Common myeloid progenitor, CD34-positive (primary cell): ENCODE data around the gene RNLS.
"Not testable (repeated sequence)": the region's sequence is repeated elsewhere in the genome, so short reads cannot be mapped to it uniquely, and the experiment has no call there.

Source experiments
- CTCF ChIA-PET: fragments of 350-600 bp; sonication (Branson Sonifier 250); formaldehyde crosslinking; loops from one replicate; lab custom pipeline; 2021; ENCODE audit warnings: antibody characterized with exemption; lab: Charles Lee
- POLR2A ChIA-PET: fragments of 350-600 bp; sonication (Branson Sonifier 250); formaldehyde crosslinking; loops from one replicate; lab custom pipeline; 2021; ENCODE audit warnings: antibody characterized with exemption; lab: Charles Lee
- DNase-seq, 3 donors: peaks; one replicate each; pipeline versions ENCODE4 v3.0.0 to v3.0.0-alpha.2; 2013
- H3K27ac ChIP-seq, 2 experiments: 1 replicate in 1 of 2; 2 replicates in 1 of 2; pipeline ENCODE4 v1.7.0; 2013; ENCODE audit warnings: inconsistent platforms in 2 of 2, low read length in 2 of 2, mild to moderate bottlenecking in 2 of 2, low read depth in 1 of 2, moderate library complexity in 1 of 2; ENCODE audit not compliant: severe bottlenecking in 2 of 2, insufficient read depth in 1 of 2, poor library complexity in 1 of 2
- H3K27me3 ChIP-seq, 5 experiments: replicated peaks in 2 of 5; 1 replicate in 3 of 5; 2 replicates in 2 of 5; pipeline versions ENCODE4 v1.6.1 to v1.7.0; 2013; ENCODE audit warnings: low read length in 4 of 5, mild to moderate bottlenecking in 2 of 5, moderate library complexity in 2 of 5, inconsistent platforms in 1 of 5; ENCODE audit not compliant: insufficient read depth in 5 of 5, control insufficient read depth in 4 of 5
- H3K36me3 ChIP-seq, 4 experiments: 1 replicate in 2 of 4; 2 replicates in 2 of 4; pipeline versions ENCODE4 v1.6.1 to v1.7.0; 2013; ENCODE audit warnings: low read length in 3 of 4, control low read depth in 1 of 4, mild to moderate bottlenecking in 1 of 4; ENCODE audit not compliant: control insufficient read depth in 4 of 4, insufficient read depth in 4 of 4
- H3K4me1 ChIP-seq, 4 experiments: 1 replicate in 3 of 4; 2 replicates in 1 of 4; pipeline versions ENCODE4 v1.6.1 to v1.7.1; 2013; ENCODE audit warnings: low read length in 3 of 4, mild to moderate bottlenecking in 3 of 4, control low read depth in 1 of 4, inconsistent platforms in 1 of 4, moderate library complexity in 1 of 4; ENCODE audit not compliant: control insufficient read depth in 4 of 4, insufficient read depth in 4 of 4; ENCODE audit errors: control extremely low read depth in 1 of 4
- H3K4me3 ChIP-seq, 7 experiments: 1 replicate in 4 of 7; 2 replicates in 3 of 7; pipeline versions ENCODE4 v1.5.1 to v1.7.0; 2013; ENCODE audit warnings: mild to moderate bottlenecking in 7 of 7, low read length in 6 of 7, moderate library complexity in 6 of 7, inconsistent platforms in 2 of 7, low read depth in 2 of 7, control low read depth in 1 of 7; ENCODE audit not compliant: insufficient read depth in 4 of 7, control insufficient read depth in 1 of 7; ENCODE audit errors: extremely low read depth in 1 of 7
- H3K9me3 ChIP-seq, 5 experiments: 1 replicate in 4 of 5; 2 replicates in 1 of 5; pipeline versions ENCODE4 v1.6.1 to v1.7.1; 2013; ENCODE audit warnings: low read length in 4 of 5, mild to moderate bottlenecking in 2 of 5, inconsistent platforms in 1 of 5, low read depth in 1 of 5, moderate library complexity in 1 of 5; ENCODE audit not compliant: control insufficient read depth in 4 of 5, insufficient read depth in 2 of 5; ENCODE audit errors: control extremely low read depth in 1 of 5
- WGBS: methylation state at CpG from one replicate; pipeline ENCODE4 v1.1.5; 2013; ENCODE audit not compliant: insufficient coverage; 5-methylcytosine and 5-hydroxymethylcytosine counted together

RNLS gene

DNA sequence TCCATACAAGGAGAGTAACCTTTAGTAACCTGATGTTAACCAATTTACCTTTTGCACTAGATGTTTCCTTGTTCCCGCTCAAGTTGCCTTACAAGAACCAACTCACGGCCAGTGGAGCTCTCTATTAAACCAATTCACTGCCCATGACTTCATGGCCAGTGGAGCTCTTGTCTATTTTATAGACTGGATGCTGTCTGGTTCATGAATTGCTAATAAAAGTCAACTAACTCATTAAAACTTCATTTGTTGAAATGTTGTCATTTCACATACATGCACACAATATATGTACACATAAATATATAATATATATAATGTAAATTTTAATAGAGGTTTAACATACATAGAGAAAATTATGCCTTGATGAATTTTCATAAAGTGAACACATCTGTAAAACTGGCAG lies 216.3 kb downstream of the RNLS start:
- Histone ChIP-seq H3K36me3 (no peaks in the 10 kb centered on the region), H3K4me1 (no peaks in the 10 kb centered on the region), H3K4me3 (no peak overlapping the region), H3K27ac (no peak overlapping the region), H3K27me3 (no peaks in the 10 kb centered on the region), H3K9me3 (peaks cover 0 to 8% (median 0%) of the 10 kb centered on the region in 5 experiments)
- no CpG with 5 or more reads among the region's 2 CpGs for WGBS
- ChIA-PET CTCF (no interaction called here), POLR2A (no interaction called here)
- no peak for DNase-seq

- CTCF ChIA-PET = interaction anchor here (1.3 kb wide), 1 partner anchor 24 kb away, joined by 4 read pairs; no protein-coding TSS in a partner anchor
- Histone ChIP-seq H3K27ac (no peak overlapping the region), H3K36me3 (no peaks in the 10 kb centered on the region), H3K27me3 (no peaks in the 10 kb centered on the region), H3K9me3 (peaks cover 0 to 4% (median 0%) of the 10 kb centered on the region in 5 experiments), H3K4me3 (no peak overlapping the region), H3K4me1 (no peaks in the 10 kb centered on the region)
- WGBS = 100% methylated on average over 5 of the region's 7 CpGs
- DNase-seq = no peak
- POLR2A ChIA-PET = no interaction called here
Observed at GRCh38 chr10:88361995-88362807, 220.9 kb downstream of the RNLS start.

DNA sequence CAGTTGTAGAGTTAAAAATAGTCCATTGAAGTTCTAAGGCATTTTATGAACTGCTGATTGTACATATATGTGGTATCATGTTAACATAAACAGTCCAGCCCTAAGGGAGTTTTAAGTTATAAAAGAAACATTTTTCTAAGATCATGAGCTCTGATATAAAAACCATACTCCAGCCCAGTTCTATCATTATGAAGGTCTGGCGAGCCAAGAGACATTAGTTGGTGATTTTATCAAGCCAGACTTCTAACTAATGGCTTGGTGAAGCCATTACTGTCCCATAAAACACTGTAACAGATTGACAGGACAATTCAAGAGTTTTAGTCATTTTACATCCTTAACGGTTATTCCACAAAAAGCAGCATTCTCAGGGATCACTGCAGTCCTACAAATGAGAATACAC lies 221.6 kb downstream of the RNLS start:
- Histone ChIP-seq H3K4me3 (no peak overlapping the region), H3K9me3 (peaks cover 0 to 8% (median 0%) of the 10 kb centered on the region in 5 experiments), H3K36me3 (no peaks in the 10 kb centered on the region), H3K4me1 (no peaks in the 10 kb centered on the region), H3K27ac (no peak overlapping the region), H3K27me3 (no peaks in the 10 kb centered on the region)
- 88% methylated on average over 2 of the region's 2 CpGs for WGBS
- no peak for DNase-seq
- ChIA-PET CTCF (interaction anchor here (1.3 kb wide), 1 partner anchor 25 kb away, joined by 4 read pairs; no protein-coding TSS in a partner anchor), POLR2A (no interaction called here)

- POLR2A ChIA-PET, H3K4me3 ChIP-seq, H3K27ac ChIP-seq, H3K27me3 ChIP-seq, H3K4me1 ChIP-seq, CTCF ChIA-PET, H3K36me3 ChIP-seq, DNase-seq: not testable (repeated sequence)
- WGBS = 94% methylated on average over 12 of the region's 12 CpGs
- H3K9me3 ChIP-seq = peaks cover 0 to 13% (median 5%) of the 10 kb centered on the region in 5 experiments
Observed at GRCh38 chr10:88355750-88356149, 227.4 kb downstream of the RNLS start.

GRCh38 chr10:88347597-88348304 lies 235.4 kb downstream of the RNLS start:
- POLR2A ChIA-PET = no interaction called here
- no peak for DNase-seq
- Histone ChIP-seq H3K4me1 (peaks cover 0 to 12% (median 8%) of the 10 kb centered on the region in 4 experiments), H3K36me3 (no peaks in the 10 kb centered on the region), H3K4me3 (no peak overlapping the region), H3K27ac (no peak overlapping the region), H3K27me3 (no peaks in the 10 kb centered on the region), H3K9me3 (no peaks in the 10 kb centered on the region)
- WGBS = 95% methylated on average over 2 of the region's 3 CpGs
- CTCF ChIA-PET = interaction anchor here (1.7 kb wide), 1 partner anchor 10 kb away, joined by 5 read pairs; no protein-coding TSS in a partner anchor

DNA sequence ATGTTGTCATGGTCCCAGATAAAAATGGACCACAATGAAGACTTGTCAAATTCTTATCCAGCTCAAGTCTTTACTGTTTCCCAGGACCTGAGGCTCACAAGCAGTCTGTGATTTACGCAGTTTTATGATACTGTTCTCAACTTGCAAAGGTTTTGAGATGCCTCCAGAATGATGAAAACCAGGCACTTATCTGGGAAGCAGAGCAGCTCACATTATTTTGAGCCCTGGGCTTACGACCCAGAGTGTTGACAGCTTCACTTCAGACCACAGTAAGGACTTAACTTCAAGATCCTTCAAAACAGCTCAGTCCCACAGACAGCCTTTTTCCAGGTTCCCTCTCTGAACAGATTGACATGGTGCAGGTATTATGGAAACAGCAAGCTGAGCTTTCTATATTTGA lies 236.1 kb downstream of the RNLS start:
- Histone ChIP-seq H3K4me3 (no peak overlapping the region), H3K27ac (no peak overlapping the region), H3K27me3 (no peaks in the 10 kb centered on the region), H3K4me1 (peaks cover 0 to 12% (median 8%) of the 10 kb centered on the region in 4 experiments), H3K9me3 (peaks cover 0 to under 1% (median 0%) of the 10 kb centered on the region in 5 experiments), H3K36me3 (no peaks in the 10 kb centered on the region)
- DNase-seq = no peak
- 100% methylated on average over 2 of the region's 2 CpGs for WGBS
- CTCF ChIA-PET = interaction anchor here (1.2 to 1.7 kb wide), 2 partner anchors 9 to 11 kb away, joined by 4 to 5 read pairs; no protein-coding TSS in a partner anchor
- POLR2A ChIA-PET = interaction anchor here (0.7 kb wide), 1 partner anchor 28 kb away, joined by 4 read pairs; no protein-coding TSS in a partner anchor
